Neural cell (in vitro differentiated cells): ENCODE measurements around the gene SAMM50. TPM values are rescaled to one million over a fixed set of nuclear protein-coding genes. Genes with fewer than 3 reads are reported as not detected.

Source experiments
- H2AFZ ChIP-seq: fragments of 200-600, 300-800 bp; sonication (generic), shearing (Covaris generic); 2 replicates; pipeline ENCODE4 v1.6.0; 2014; ENCODE audit warnings: low read depth, mild to moderate bottlenecking, antibody characterized with exemption, low read length, moderate library complexity
- H3F3A ChIP-seq: fragments of 200-600 bp; shearing (Covaris generic); 2 replicates; pipeline ENCODE4 v1.6.1; 2016; ENCODE audit warnings: mild to moderate bottlenecking, moderate library complexity, mixed read lengths, antibody characterized with exemption, low read length; ENCODE audit not compliant: insufficient read depth, poor library complexity, severe bottlenecking
- H3K27ac ChIP-seq: fragments of 200-600, 300-800 bp; sonication (generic), shearing (Covaris generic); 2 replicates; pipeline ENCODE4 v1.5.1; 2014; ENCODE audit warnings: mild to moderate bottlenecking, low read length, moderate library complexity
- H3K27me3 ChIP-seq: fragments of 300-800, 200-600 bp; sonication (generic), shearing (Covaris generic); 2 replicates; pipeline ENCODE4 v1.6.0; 2014; ENCODE audit warnings: mild to moderate bottlenecking, low read depth, low read length, moderate library complexity; ENCODE audit not compliant: insufficient read depth
- H3K36me3 ChIP-seq: fragments of 300-800, 200-600 bp; sonication (generic), shearing (Covaris generic); 2 replicates; pipeline ENCODE4 v1.5.1; 2014; ENCODE audit warnings: mild to moderate bottlenecking, antibody characterized with exemption, low read length, moderate library complexity; ENCODE audit not compliant: insufficient read depth
- H3K4me2 ChIP-seq: fragments of 300-800, 200-600 bp; sonication (generic), shearing (Covaris generic); 2 replicates; pipeline ENCODE4 v1.6.0; 2014; ENCODE audit warnings: mild to moderate bottlenecking, low read length
- H3K4me3 ChIP-seq: fragments of 300-800, 200-600 bp; sonication (generic), shearing (Covaris generic); 2 replicates; pipeline ENCODE4 v1.5.1; 2014; ENCODE audit warnings: mild to moderate bottlenecking, low read length, moderate library complexity
- H3K79me2 ChIP-seq: fragments of 200-600 bp; shearing (Covaris generic); replicated peaks from 2 replicates; pipeline ENCODE4 v1.6.0; 2014; ENCODE audit warnings: mild to moderate bottlenecking, low read length, moderate library complexity; ENCODE audit not compliant: insufficient read depth
- H3K9ac ChIP-seq: fragments of 300-800, 200-600 bp; sonication (generic), shearing (Covaris generic); 2 replicates; pipeline ENCODE4 v1.6.1; 2016; ENCODE audit warnings: mild to moderate bottlenecking, low read length, mixed read lengths
- H3K9me2 ChIP-seq: fragments of 200-600 bp; shearing (Covaris generic); 2 replicates; pipeline ENCODE4 v1.6.1; 2016; ENCODE audit warnings: mild to moderate bottlenecking, low read length, mixed read lengths; ENCODE audit not compliant: insufficient read depth
- H3K9me3 ChIP-seq: fragments of 200-600, 300-800 bp; sonication (generic), shearing (Covaris generic); 2 replicates; pipeline ENCODE4 v1.6.1; 2016; ENCODE audit warnings: mild to moderate bottlenecking, mixed run types, low read length, moderate library complexity, mixed read lengths
- H4K20me1 ChIP-seq: fragments of 200-600 bp; shearing (Covaris generic); 2 replicates; pipeline ENCODE4 v1.6.1; 2016; ENCODE audit warnings: mild to moderate bottlenecking, mixed run types; ENCODE audit not compliant: insufficient read depth
- CTCF ChIP-seq: fragments of 450-650 bp; IDR thresholded peaks from 2 replicates; pipeline ENCODE4 v1.5.1; 2014; ENCODE audit warnings: antibody characterized with exemption, mild to moderate bottlenecking, moderate library complexity; ENCODE audit not compliant: poor library complexity, severe bottlenecking
- EP300 ChIP-seq: fragments of 450-650 bp; conservative IDR thresholded peaks from 2 replicates; pipeline ENCODE4 v1.6.1; 2014; ENCODE audit warnings: antibody characterized with exemption, mild to moderate bottlenecking, moderate library complexity; ENCODE audit not compliant: poor library complexity, severe bottlenecking
- EZH2 ChIP-seq: fragments of 200-600, 300-800 bp; shearing (Covaris generic), sonication (generic); IDR thresholded peaks from 2 replicates; pipeline ENCODE4 v1.6.1; 2014; ENCODE audit warnings: antibody characterized with exemption, low read length, borderline replicate concordance, mild to moderate bottlenecking; ENCODE audit not compliant: insufficient read depth, poor library complexity, severe bottlenecking
- MXI1 ChIP-seq: fragments of 450-650 bp; conservative IDR thresholded peaks from 2 replicates; pipeline ENCODE4 v1.6.1; 2014; ENCODE audit warnings: antibody characterized with exemption, mild to moderate bottlenecking; ENCODE audit not compliant: poor library complexity, severe bottlenecking
- POLR2AphosphoS5 ChIP-seq: IDR thresholded peaks from 2 replicates; pipeline ENCODE4 v1.6.1; 2012
- RAD21 ChIP-seq: fragments of 450-650 bp; conservative IDR thresholded peaks from 2 replicates; pipeline ENCODE4 v1.6.1; 2014; ENCODE audit warnings: antibody characterized with exemption, mild to moderate bottlenecking, moderate library complexity
- REST ChIP-seq: IDR thresholded peaks from 2 replicates; pipeline ENCODE4 v1.6.1; 2012; ENCODE audit warnings: borderline replicate concordance
- SMC3 ChIP-seq: fragments of 450-650 bp; conservative IDR thresholded peaks from 2 replicates; pipeline ENCODE4 v1.6.1; 2014; ENCODE audit warnings: antibody characterized with exemption, mild to moderate bottlenecking, moderate library complexity; ENCODE audit not compliant: poor library complexity
- TAF1 ChIP-seq: IDR thresholded peaks from 2 replicates; pipeline ENCODE4 v1.6.1; 2012; ENCODE audit warnings: low read depth
- polyA plus RNA-seq: library from polyadenylated mRNA; depleted of rRNA; stranded (reverse); fragments of >200 nt; gene quantifications from 2 replicates; pipeline ENCODE4 v1.2.3, GENCODE V29; 2014

SAMM50 gene
- polyA plus RNA-seq, 1 donor from 2014 or later, result 38.1 TPM

- H4K20me1 ChIP-seq, result no peaks in the 10 kb centered on the region
- no peaks in the 10 kb centered on the region for H3K9me2 ChIP-seq
- no peak overlapping the region for H3K27ac ChIP-seq
- H3K36me3 ChIP-seq, result no peaks in the 10 kb centered on the region
- H3K9ac ChIP-seq, result no peak overlapping the region
- no peak overlapping the region for H3K4me2 ChIP-seq
- H3K4me3 ChIP-seq, result no peak overlapping the region
- no peak overlapping the region for H2AFZ ChIP-seq
- H3K79me2 ChIP-seq, result no peaks in the 10 kb centered on the region
- peaks cover 3% of the 10 kb centered on the region for H3F3A ChIP-seq
- TF ChIP-seq MXI1, result no peak
- no peak for TF ChIP-seq EZH2
- no peak for TF ChIP-seq RAD21
- TF ChIP-seq REST, result no peak
- TF ChIP-seq POLR2AphosphoS5, result no peak
- no peak for TF ChIP-seq EP300
- TF ChIP-seq CTCF, result no peak
- no peak for TF ChIP-seq SMC3
- no peak for TF ChIP-seq TAF1
- H3K27me3 ChIP-seq, result no peaks in the 10 kb centered on the region
- H3K9me3 ChIP-seq, result no peaks in the 10 kb centered on the region
These were observed 44.1 kb downstream of the SAMM50 start for GRCh38 chr22:43999378-43999777.

GRCh38 chr22:44000123-44000522 lies 44.9 kb downstream of the SAMM50 start:
- Histone ChIP-seq H2AFZ (no peak overlapping the region), H3K79me2 (no peaks in the 10 kb centered on the region), H3K9ac (no peak overlapping the region), H3K9me3 (no peaks in the 10 kb centered on the region), H3K4me2 (no peak overlapping the region), H3K4me3 (no peak overlapping the region), H3F3A (peaks cover 3% of the 10 kb centered on the region), H3K27ac (no peak overlapping the region), H3K9me2 (no peaks in the 10 kb centered on the region), H3K27me3 (no peaks in the 10 kb centered on the region), H3K36me3 (no peaks in the 10 kb centered on the region), H4K20me1 (no peaks in the 10 kb centered on the region)
- TF ChIP-seq CTCF, result no peak
- no peak for TF ChIP-seq TAF1
- no peak for TF ChIP-seq POLR2AphosphoS5
- no peak for TF ChIP-seq SMC3
- no peak for TF ChIP-seq REST
- no peak for TF ChIP-seq EZH2
- no peak for TF ChIP-seq MXI1
